22Rv1 (cell line): ENCODE results near the gene PILRB.
"Not testable (repeated sequence)": the region's sequence is repeated elsewhere in the genome, so short reads cannot be mapped to it uniquely, and the experiment has no call there.

Experiments
- H3K27ac ChIP-seq: fragments of 450-650 bp; 2 replicates; pipeline ENCODE4 v1.5.1; 2017
- ZFX ChIP-seq: fragments of 450-650 bp; IDR thresholded peaks from 2 replicates; pipeline ENCODE4 v1.6.1; 2017; ENCODE audit warnings: antibody characterized with exemption, borderline replicate concordance
- TF ChIP-seq, protein P1 (sequence below): fragments of 450-650 bp; IDR thresholded peaks from 2 replicates; pipeline ENCODE4 v1.5.1; 2017; ENCODE audit warnings: mild to moderate bottlenecking

PILRB gene

DNA sequence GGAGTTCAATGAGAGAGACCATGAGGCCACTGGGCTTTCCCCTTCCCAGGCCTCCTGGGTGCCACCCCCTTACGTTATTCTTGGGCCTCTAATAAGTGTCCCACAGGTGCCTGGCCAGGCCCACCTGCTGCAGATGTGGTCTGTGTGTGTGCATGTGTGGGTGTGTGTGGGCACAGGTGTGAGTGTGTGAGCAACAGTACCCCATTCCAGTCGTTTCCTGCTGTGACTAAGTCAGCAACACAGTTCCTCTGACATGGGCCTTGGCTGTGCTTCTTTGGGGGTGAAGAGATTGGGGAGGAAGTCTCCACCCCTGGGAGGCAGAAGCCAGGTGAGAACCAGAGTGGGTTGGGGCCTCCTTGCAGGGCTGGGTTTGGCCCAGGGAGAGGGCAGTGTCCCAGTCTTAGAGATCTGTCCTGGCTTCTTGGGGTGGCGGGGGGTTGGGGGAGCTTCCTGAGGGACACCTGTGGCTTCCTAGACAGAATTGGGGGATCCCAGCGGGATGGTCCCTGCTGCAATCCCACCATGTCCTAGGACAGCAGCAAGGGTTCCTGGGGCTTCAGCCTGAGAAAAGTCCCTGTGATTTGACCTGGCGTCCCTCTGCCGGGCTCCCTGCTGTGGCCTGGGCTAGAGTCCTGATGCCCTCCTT is 4.1 kb upstream of the PILRB start:
- TF ChIP-seq ZFX: no peak
- TF ChIP-seq, protein P1, sequence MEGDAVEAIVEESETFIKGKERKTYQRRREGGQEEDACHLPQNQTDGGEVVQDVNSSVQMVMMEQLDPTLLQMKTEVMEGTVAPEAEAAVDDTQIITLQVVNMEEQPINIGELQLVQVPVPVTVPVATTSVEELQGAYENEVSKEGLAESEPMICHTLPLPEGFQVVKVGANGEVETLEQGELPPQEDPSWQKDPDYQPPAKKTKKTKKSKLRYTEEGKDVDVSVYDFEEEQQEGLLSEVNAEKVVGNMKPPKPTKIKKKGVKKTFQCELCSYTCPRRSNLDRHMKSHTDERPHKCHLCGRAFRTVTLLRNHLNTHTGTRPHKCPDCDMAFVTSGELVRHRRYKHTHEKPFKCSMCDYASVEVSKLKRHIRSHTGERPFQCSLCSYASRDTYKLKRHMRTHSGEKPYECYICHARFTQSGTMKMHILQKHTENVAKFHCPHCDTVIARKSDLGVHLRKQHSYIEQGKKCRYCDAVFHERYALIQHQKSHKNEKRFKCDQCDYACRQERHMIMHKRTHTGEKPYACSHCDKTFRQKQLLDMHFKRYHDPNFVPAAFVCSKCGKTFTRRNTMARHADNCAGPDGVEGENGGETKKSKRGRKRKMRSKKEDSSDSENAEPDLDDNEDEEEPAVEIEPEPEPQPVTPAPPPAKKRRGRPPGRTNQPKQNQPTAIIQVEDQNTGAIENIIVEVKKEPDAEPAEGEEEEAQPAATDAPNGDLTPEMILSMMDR: no peak
- 0 out of 2 replicates have a peak overlapping the region, but pooled peaks have one; percentile 12 for H3K27ac ChIP-seq

DNA sequence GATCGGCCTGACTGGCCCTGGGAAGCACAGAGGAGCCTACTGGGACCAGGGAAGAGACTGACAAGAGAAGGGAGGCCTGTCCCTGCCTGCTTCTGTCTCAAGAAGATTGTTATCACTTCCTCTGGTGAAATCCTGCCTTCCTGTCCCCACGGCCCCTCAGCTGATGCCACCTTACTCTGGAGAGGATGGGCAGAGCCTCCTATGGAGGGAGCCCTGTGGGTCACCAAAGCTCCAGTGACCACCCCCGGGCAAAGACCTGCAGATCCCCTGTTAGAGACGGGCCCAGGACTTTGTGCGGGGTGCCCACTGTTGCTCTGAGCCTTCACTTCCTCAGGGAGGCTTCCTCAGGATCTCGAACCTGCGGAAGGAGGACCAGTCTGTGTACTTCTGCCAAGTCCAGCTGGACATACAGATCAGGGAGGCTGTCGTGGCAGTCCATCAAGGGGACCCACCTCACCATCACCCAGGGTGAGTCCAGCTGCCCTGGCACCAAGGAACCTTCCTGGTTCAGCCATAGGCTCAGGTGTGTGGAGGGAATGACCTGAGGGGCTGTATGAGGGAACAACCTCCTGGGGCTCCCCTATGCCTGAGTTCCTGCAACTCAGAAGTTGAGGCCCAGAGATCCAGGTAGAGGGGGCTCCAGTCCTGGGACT is 1.4 kb upstream of the PILRB start:
- TF ChIP-seq, protein P1: no peak
- no peak for TF ChIP-seq ZFX
- H3K27ac ChIP-seq: no peak overlapping the region

DNA sequence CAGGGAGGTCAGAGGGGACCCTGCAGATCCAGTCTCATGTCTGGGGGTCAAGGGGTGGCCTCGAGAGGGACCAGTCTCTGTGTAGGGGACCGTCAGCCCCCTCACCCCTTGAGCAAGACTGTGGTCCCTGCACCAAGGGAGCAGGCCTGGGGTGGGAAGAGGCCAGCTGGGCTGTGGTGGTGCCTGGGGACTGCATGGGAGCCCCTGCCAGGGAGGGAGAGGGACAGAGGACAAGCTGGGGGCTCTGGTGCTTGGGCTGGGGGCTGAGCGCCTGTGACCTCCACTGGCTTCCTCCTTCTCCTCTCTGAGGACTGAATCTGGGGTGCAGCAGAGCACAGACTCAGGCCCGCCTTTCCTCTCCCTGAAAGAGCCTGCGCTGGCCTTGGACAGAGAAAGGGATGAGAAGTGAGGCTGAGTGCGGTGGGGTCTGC is 771 bp upstream of the PILRB start:
- TF ChIP-seq, protein P1: no peak
- no peak for TF ChIP-seq ZFX
- no peak overlapping the region for H3K27ac ChIP-seq

DNA sequence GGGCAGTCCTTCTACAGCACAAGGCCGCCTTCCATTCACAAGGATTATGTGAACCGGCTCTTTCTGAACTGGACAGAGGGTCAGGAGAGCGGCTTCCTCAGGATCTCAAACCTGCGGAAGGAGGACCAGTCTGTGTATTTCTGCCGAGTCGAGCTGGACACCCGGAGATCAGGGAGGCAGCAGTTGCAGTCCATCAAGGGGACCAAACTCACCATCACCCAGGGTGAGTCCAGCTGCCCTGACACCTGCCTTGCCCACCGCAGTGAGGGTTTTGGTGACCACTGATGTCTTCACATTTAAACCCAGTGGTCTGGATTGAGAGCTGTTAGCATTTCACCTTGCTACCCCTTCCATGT is 918 bp downstream of the PILRB start:
- no peak for TF ChIP-seq ZFX
- TF ChIP-seq, protein P1: no peak
- no peak overlapping the region for H3K27ac ChIP-seq

DNA sequence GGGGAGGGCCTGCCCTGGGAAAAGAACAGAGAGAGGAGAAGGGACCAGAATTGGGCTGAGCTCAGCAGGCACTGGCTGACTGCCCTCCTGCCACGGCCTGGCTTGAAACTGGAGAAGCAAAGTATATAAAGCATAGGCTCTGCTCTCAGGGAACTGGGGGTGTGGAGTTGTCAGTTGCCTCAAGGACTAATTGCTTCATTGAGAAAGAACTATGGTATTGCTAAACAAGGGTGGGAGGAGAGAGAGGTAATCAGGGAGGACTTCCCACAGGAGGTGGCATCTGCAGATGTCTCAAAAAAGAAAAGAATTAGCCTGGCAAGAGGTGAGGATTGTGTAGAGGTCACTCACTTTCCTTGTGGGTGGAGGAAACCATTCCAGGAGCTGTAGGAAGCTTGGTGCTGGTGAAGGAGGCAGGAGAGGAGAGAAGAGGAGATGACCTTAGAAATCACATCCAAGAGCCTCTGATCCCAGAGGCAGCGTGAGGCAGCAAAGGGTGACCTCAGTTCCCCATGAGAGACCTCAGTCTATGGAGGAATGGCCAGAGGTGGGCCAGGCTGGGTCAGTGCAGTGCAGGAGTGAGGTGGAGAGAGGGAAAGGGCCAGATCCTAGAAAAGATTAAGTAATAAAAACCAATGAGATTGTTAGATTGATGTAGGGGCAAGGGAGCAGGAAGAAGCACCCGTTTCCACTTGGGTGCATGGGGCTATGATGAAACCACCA is 2.4 kb downstream of the PILRB start:
- no peak overlapping the region for H3K27ac ChIP-seq
- TF ChIP-seq, protein P1: no peak
- TF ChIP-seq ZFX: no peak

DNA sequence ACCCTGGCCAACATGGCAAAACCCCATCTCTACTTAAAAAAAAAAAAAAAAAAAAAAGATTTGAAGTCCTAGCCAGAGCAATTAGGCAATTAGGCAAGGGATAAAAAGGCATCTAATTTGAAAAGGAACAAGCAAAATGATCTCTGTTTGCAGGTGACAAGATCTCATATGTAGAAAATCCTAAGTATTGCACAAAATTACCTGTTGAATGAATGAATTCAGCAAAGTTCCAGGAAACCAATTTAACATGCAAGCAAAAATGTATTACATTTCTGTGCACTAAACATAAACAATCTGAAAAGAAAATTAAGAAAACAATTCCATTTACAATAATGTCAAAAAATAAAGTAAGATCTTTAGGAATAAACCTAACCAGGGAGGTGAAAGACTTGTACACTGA is 5.2 kb downstream of the PILRB start:
- H3K27ac ChIP-seq: no peak overlapping the region
- TF ChIP-seq, protein P1: no peak
- TF ChIP-seq ZFX: no peak

DNA sequence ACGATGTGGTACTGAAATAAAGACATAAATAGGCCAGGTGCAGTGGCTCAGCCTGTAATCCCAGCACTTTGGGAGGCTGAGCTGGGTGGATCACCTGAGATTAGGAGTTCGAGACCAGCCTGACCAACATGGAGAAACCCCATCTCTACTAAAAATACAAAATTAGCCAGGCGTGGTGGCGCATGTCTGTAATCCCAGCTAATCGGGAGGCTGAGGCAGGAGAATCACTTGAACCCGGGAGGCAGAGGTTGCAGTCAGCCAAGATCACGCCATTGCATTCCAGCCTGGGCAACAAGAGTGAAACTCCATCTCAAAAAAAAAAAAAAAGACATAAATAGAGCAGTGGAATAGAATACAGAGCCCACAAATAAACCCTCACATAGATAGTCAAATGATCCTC is 5.9 kb downstream of the PILRB start:
- not testable (repeated sequence) for H3K27ac ChIP-seq
